HepG2 (cell line): Measurements from ENCODE around the gene MRPS2. TPM values are rescaled to one million over a fixed set of nuclear protein-coding genes. Genes with fewer than 3 reads are reported as not detected.

Experiments
- ATF7 ChIP-seq, 2 experiments: fragments of 450-650 bp in 1 of 2; sonication (generic) in 1 of 2; formaldehyde crosslinking in 1 of 2; IDR thresholded peaks; 2 replicates each; pipeline versions ENCODE4 v1.4.0 to v1.6.1; 2016 to 2020; ENCODE audit warnings: antibody characterized with exemption in 1 of 2, mild to moderate bottlenecking in 1 of 2, missing genetic modification reagents in 1 of 2
- GABPB1 ChIP-seq: IDR thresholded peaks from 2 replicates; pipeline ENCODE4 v1.6.1; 2016; ENCODE audit warnings: mild to moderate bottlenecking, missing genetic modification reagents, moderate library complexity, missing compliant biosample characterization
- HNF4A ChIP-seq: sonication (generic); formaldehyde crosslinking; IDR thresholded peaks from 2 replicates; pipeline ENCODE4 v1.4.0; 2020; ENCODE audit warnings: missing genetic modification reagents
- IRF2 ChIP-seq: IDR thresholded peaks from 2 replicates; pipeline ENCODE4 v1.6.1; 2018; ENCODE audit warnings: missing genetic modification reagents, missing compliant biosample characterization
- TCF12 ChIP-seq, 2 experiments: fragments of 450-650 bp in 1 of 2; sonication (generic) in 1 of 2; formaldehyde crosslinking in 1 of 2; IDR thresholded peaks; 2 replicates each; pipeline versions ENCODE4 v1.6.1 to v1.8.0; 2017 to 2022; ENCODE audit warnings: antibody characterized with exemption in 1 of 2, mild to moderate bottlenecking in 1 of 2, missing genetic modification reagents in 1 of 2, moderate library complexity in 1 of 2
- ZBTB8A ChIP-seq: sonication (generic); formaldehyde crosslinking; IDR thresholded peaks from 2 replicates; pipeline ENCODE4 v1.4.0; 2020; ENCODE audit warnings: mild to moderate bottlenecking, low read depth, missing genetic modification reagents, borderline replicate concordance
- ZNF101 ChIP-seq: sonication (generic); formaldehyde crosslinking; IDR thresholded peaks from 2 replicates; pipeline ENCODE4 v1.4.0; 2020; ENCODE audit warnings: mild to moderate bottlenecking, low read depth, missing genetic modification reagents, borderline replicate concordance
- polyA plus RNA-seq, 8 experiments: library from polyadenylated mRNA; depleted of rRNA in 3 of 8; stranded (reverse) in 7 of 8; unstranded in 1 of 8; fragments of >200 nt; fragmentation: Illumina TruSeq in 4 of 8; extraction: Trizol in 4 of 8; gene quantifications; 2 replicates each; pipeline versions ENCODE4 v1.2.1 to v1.2.3, GENCODE V29; 2011 to 2016; ENCODE audit warnings: low read depth in 4 of 8, missing spikeins in 1 of 8, mixed read lengths in 1 of 8; ENCODE audit not compliant: insufficient read depth in 1 of 8
- total RNA-seq, 5 experiments: library from RNA; depleted of rRNA; stranded (reverse); fragments of >200 nt; fragmentation: Illumina TruSeq; extraction: Trizol; gene quantifications; 2 replicates each; pipeline ENCODE4 v1.2.3, GENCODE V29; 2016; ENCODE audit warnings: low read depth in 1 of 5
- TF ChIP-seq, protein P1 (sequence below): sonication (generic); formaldehyde crosslinking; conservative IDR thresholded peaks from 2 replicates; pipeline ENCODE4 v1.8.1; 2023; ENCODE audit warnings: missing genetic modification reagents
- TF ChIP-seq, protein P2 (sequence below): sonication (generic); formaldehyde crosslinking; IDR thresholded peaks from 2 replicates; pipeline ENCODE4; 2020; ENCODE audit warnings: missing genetic modification reagents, mild to moderate bottlenecking, borderline replicate concordance
- TF ChIP-seq, protein P3 (sequence below): sonication (generic); formaldehyde crosslinking; IDR thresholded peaks from 2 replicates; pipeline ENCODE4 v1.5.0; 2020; ENCODE audit warnings: mild to moderate bottlenecking, missing genetic modification reagents, borderline replicate concordance
- TF ChIP-seq, protein P4 (sequence below): sonication (generic); formaldehyde crosslinking; IDR thresholded peaks from 2 replicates; pipeline ENCODE4 v1.5.1; 2020; ENCODE audit warnings: missing genetic modification reagents, mild to moderate bottlenecking, borderline replicate concordance
- TF ChIP-seq, protein P5 (sequence below): IDR thresholded peaks from 2 replicates; pipeline ENCODE4 v1.6.1; 2016
- TF ChIP-seq, protein P6 (sequence below): sonication (generic); formaldehyde crosslinking; IDR thresholded peaks from 2 replicates; pipeline ENCODE4 v1.9.0; 2021; ENCODE audit warnings: missing genetic modification reagents, mild to moderate bottlenecking, borderline replicate concordance
- TF ChIP-seq, protein P7 (sequence below): IDR thresholded peaks from 2 replicates; pipeline ENCODE4 v1.6.1; 2016; ENCODE audit warnings: mild to moderate bottlenecking

The MRPS2 gene
- total and polyA plus RNA-seq, 2 of the 13 experiments (the other 11 are each of a cell fraction or from before 2014, with no cell fraction given), result 44.4 to 86.7 TPM

DNA sequence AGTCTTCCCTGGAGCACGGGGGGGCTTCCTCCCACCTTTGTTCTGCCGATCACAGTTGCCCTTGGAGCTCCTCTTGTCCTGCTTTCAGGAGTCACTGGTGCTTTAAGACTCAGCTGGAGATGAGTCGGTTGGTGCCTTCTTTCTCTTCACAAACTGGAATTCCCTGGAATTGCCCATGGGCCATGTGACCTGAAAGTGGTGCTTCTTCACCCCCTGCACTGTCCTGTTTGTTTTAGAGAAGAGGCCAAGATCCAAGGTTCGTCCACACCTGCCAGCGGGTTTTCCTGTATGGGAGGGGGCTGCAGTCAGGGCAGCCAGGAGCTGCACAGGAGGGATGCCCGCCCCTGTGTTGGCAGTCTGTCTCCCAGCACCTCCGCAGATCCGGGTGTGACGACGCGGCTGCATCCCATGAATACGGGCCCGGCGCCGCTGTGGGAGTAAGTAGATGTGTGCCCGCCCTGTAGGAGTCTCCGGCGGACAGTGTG is 9.5 kb upstream of the MRPS2 start (continued):
- no peak for TF ChIP-seq ATF7 (IDR thresholded peaks at IDR 0.05)
- no peak for TF ChIP-seq ATF7 (CRISPR knock-in tag; IDR thresholded peaks at IDR 0.05)
- TF ChIP-seq, protein P1, sequence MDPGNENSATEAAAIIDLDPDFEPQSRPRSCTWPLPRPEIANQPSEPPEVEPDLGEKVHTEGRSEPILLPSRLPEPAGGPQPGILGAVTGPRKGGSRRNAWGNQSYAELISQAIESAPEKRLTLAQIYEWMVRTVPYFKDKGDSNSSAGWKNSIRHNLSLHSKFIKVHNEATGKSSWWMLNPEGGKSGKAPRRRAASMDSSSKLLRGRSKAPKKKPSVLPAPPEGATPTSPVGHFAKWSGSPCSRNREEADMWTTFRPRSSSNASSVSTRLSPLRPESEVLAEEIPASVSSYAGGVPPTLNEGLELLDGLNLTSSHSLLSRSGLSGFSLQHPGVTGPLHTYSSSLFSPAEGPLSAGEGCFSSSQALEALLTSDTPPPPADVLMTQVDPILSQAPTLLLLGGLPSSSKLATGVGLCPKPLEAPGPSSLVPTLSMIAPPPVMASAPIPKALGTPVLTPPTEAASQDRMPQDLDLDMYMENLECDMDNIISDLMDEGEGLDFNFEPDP (CRISPR knock-in tag), result 0 out of 2 replicates have a peak, but pooled peaks have one; percentile 8
- TF ChIP-seq, protein P2, sequence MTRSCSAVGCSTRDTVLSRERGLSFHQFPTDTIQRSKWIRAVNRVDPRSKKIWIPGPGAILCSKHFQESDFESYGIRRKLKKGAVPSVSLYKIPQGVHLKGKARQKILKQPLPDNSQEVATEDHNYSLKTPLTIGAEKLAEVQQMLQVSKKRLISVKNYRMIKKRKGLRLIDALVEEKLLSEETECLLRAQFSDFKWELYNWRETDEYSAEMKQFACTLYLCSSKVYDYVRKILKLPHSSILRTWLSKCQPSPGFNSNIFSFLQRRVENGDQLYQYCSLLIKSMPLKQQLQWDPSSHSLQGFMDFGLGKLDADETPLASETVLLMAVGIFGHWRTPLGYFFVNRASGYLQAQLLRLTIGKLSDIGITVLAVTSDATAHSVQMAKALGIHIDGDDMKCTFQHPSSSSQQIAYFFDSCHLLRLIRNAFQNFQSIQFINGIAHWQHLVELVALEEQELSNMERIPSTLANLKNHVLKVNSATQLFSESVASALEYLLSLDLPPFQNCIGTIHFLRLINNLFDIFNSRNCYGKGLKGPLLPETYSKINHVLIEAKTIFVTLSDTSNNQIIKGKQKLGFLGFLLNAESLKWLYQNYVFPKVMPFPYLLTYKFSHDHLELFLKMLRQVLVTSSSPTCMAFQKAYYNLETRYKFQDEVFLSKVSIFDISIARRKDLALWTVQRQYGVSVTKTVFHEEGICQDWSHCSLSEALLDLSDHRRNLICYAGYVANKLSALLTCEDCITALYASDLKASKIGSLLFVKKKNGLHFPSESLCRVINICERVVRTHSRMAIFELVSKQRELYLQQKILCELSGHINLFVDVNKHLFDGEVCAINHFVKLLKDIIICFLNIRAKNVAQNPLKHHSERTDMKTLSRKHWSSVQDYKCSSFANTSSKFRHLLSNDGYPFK, result peak; percentile 24; the same call in 1 of the 2 replicates
- TF ChIP-seq, protein P3, sequence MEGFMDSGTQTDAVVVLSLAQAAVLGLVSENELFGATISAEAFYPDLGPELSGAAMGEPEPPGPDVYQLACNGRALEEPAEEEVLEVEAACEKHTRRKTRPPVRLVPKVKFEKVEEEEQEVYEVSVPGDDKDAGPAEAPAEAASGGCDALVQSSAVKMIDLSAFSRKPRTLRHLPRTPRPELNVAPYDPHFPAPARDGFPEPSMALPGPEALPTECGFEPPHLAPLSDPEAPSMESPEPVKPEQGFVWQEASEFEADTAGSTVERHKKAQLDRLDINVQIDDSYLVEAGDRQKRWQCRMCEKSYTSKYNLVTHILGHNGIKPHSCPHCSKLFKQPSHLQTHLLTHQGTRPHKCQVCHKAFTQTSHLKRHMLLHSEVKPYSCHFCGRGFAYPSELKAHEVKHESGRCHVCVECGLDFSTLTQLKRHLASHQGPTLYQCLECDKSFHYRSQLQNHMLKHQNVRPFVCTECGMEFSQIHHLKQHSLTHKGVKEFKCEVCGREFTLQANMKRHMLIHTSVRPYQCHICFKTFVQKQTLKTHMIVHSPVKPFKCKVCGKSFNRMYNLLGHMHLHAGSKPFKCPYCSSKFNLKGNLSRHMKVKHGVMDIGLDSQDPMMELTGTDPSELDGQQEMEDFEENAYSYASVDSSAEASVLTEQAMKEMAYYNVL (CRISPR knock-in tag), result 0 out of 2 replicates have a peak, but pooled peaks have one; percentile 15
- peak; percentile 91 for TF ChIP-seq HNF4A (CRISPR knock-in tag)
- TF ChIP-seq, protein P4, sequence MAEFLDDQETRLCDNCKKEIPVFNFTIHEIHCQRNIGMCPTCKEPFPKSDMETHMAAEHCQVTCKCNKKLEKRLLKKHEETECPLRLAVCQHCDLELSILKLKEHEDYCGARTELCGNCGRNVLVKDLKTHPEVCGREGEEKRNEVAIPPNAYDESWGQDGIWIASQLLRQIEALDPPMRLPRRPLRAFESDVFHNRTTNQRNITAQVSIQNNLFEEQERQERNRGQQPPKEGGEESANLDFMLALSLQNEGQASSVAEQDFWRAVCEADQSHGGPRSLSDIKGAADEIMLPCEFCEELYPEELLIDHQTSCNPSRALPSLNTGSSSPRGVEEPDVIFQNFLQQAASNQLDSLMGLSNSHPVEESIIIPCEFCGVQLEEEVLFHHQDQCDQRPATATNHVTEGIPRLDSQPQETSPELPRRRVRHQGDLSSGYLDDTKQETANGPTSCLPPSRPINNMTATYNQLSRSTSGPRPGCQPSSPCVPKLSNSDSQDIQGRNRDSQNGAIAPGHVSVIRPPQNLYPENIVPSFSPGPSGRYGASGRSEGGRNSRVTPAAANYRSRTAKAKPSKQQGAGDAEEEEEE, result no peak
- TF ChIP-seq, protein P5, sequence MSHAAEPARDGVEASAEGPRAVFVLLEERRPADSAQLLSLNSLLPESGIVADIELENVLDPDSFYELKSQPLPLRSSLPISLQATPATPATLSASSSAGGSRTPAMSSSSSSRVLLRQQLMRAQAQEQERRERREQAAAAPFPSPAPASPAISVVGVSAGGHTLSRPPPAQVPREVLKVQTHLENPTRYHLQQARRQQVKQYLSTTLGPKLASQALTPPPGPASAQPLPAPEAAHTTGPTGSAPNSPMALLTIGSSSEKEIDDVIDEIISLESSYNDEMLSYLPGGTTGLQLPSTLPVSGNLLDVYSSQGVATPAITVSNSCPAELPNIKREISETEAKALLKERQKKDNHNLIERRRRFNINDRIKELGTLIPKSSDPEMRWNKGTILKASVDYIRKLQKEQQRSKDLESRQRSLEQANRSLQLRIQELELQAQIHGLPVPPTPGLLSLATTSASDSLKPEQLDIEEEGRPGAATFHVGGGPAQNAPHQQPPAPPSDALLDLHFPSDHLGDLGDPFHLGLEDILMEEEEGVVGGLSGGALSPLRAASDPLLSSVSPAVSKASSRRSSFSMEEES (CRISPR knock-in tag), result peak; percentile 74; the same call in 1 of the 2 replicates
- no peak for TF ChIP-seq ZBTB8A (CRISPR knock-in tag)
- TF ChIP-seq, protein P6, sequence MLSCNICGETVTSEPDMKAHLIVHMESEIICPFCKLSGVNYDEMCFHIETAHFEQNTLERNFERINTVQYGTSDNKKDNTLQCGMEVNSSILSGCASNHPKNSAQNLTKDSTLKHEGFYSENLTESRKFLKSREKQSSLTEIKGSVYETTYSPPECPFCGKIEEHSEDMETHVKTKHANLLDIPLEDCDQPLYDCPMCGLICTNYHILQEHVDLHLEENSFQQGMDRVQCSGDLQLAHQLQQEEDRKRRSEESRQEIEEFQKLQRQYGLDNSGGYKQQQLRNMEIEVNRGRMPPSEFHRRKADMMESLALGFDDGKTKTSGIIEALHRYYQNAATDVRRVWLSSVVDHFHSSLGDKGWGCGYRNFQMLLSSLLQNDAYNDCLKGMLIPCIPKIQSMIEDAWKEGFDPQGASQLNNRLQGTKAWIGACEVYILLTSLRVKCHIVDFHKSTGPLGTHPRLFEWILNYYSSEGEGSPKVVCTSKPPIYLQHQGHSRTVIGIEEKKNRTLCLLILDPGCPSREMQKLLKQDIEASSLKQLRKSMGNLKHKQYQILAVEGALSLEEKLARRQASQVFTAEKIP (CRISPR knock-in tag), result no peak
- TF ChIP-seq IRF2 (CRISPR knock-in tag), result peak; percentile 52; the same call in 1 of the 2 replicates
- TF ChIP-seq, protein P7, sequence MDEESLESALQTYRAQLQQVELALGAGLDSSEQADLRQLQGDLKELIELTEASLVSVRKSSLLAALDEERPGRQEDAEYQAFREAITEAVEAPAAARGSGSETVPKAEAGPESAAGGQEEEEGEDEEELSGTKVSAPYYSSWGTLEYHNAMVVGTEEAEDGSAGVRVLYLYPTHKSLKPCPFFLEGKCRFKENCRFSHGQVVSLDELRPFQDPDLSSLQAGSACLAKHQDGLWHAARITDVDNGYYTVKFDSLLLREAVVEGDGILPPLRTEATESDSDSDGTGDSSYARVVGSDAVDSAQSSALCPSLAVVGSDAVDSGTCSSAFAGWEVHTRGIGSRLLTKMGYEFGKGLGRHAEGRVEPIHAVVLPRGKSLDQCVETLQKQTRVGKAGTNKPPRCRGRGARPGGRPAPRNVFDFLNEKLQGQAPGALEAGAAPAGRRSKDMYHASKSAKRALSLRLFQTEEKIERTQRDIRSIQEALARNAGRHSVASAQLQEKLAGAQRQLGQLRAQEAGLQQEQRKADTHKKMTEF (CRISPR knock-in tag), result no peak; the same call in 1 of the 2 replicates
- TF ChIP-seq GABPB1 (CRISPR knock-in tag), result peak; percentile 51
- no peak for TF ChIP-seq ZNF101 (CRISPR knock-in tag)
- no peak for TF ChIP-seq TCF12 (IDR thresholded peaks at IDR 0.05)
- TF ChIP-seq TCF12 (CRISPR knock-in tag; IDR thresholded peaks at IDR 0.05), result no peak
